ENCODE data around the gene F7. TPM values are rescaled to one million over a fixed set of nuclear protein-coding genes. Genes with fewer than 3 reads are reported as not detected.

Gene F7
- total RNA-seq, 2 donors from 2014 or later, result not detected

DNA sequence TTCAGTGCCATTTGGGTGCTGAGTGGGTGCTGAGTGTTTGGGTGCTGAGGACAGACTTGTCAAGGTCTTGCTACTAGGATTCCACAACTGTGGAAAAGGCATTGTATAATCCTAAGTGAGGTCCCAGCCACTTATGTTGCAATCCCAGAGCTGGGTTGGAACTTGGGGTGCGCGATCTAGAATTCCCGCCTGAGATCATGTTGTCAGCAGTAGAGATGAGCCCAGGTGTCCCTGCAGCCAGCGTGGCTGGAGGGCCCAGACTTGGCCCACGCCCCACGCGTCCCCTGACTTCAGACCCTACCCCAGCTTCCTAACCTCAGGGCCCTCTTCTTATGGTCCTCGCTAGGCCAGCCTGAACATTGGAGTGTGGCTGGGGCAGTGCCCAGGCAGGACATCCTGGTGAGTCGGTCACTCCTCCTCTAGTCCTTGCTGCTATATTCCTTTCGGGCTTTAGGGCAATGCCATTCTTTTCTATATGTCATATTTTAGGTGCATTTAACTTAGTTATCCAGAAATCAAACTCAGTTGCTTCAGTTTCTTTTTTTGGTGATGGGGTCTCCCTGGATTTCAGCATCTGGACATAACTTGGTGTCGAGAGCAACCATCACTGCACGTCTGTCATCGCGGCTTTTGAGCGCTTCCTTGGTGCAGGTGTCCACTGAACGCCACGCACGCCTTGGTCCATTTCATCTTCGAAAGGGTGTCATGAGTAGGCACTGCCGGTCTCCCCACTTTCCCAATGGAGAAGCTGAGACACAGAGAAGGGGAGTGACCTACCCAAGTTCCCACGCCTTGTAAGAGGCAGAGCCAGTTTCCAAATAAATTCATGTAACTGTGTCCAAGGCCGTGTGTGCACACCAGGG is 46.4 kb upstream of the F7 start:
- ATAC-seq (no peak), DNase-seq (no peak)
- H3K9me3 ChIP-seq, result no peaks in the 10 kb centered on the region
- no peak overlapping the region for H3K27ac ChIP-seq
- 92 to 94% methylated on average over 22 of the region's 22 CpGs for WGBS, 2 donors
- H3K4me3 ChIP-seq, result no peak overlapping the region
- TF ChIP-seq POLR2A (IDR thresholded peaks at IDR 0.05) (no peak), CTCF (IDR thresholded peaks at IDR 0.05) (no peak)
- no peaks in the 10 kb centered on the region for H3K4me1 ChIP-seq
- intact Hi-C loops (cut with DNase I), result no loop called here
- no peaks in the 10 kb centered on the region for H3K36me3 ChIP-seq (replicated peaks in 1 of 2; ENCODE audit: insufficient read depth in 1 of 2, low read depth in 2 of 2)
- no peaks in the 10 kb centered on the region for H3K27me3 ChIP-seq

DNA sequence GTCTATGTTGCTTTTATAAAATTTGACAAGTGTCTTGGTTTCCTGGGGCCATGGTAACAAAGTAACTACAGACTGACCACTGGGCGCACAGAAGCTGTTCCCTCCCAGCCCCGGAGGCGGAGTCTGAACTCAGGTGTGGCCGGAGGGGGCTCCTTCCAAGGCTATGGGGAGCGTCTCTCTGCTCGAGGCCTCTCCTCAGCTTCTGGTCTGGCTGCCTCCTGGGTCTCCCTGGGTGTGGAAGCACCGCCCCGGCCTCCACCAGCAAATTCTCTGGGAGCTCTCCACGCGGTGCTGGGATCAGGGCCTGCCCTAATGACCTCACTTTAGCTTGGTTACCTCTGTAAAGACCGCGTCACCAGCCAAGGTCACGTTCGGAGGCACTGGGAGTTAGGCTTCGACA is 45.7 kb upstream of the F7 start:
- Histone ChIP-seq H3K9me3 (no peaks in the 10 kb centered on the region), H3K27me3 (no peaks in the 10 kb centered on the region), H3K36me3 (replicated peaks in 1 of 2; ENCODE audit: insufficient read depth in 1 of 2, low read depth in 2 of 2) (peaks cover 0 to 2% of the 10 kb centered on the region in 2 donors), H3K27ac (no peak overlapping the region), H3K4me3 (no peak overlapping the region), H3K4me1 (no peaks in the 10 kb centered on the region)
- WGBS, 2 donors, result 79 to 94% methylated on average over 10 to 14 of the region's 15 CpGs
- ATAC-seq (no peak), DNase-seq (no peak)
- no peak for TF ChIP-seq CTCF (IDR thresholded peaks at IDR 0.05)
- intact Hi-C loops (cut with DNase I), result no loop called here

GRCh38 chr13:113060557-113061270 is 44.9 kb upstream of the F7 start:
- TF ChIP-seq POLR2A (IDR thresholded peaks at IDR 0.05) (no peak), CTCF (IDR thresholded peaks at IDR 0.05) (no peak)
- intact Hi-C loops (cut with DNase I), result no loop called here

GRCh38 chr13:113061271-113061625 is 44.3 kb upstream of the F7 start:
- intact Hi-C loops (cut with DNase I), result no loop called here
- 92 to 95% methylated on average over 4 to 9 of the region's 9 CpGs for WGBS, 2 donors
- no peak overlapping the region for H3K4me3 ChIP-seq
- H3K27me3 ChIP-seq, result no peaks in the 10 kb centered on the region
- no peaks in the 10 kb centered on the region for H3K4me1 ChIP-seq
- H3K36me3 ChIP-seq (replicated peaks in 1 of 2; ENCODE audit: insufficient read depth in 1 of 2, low read depth in 2 of 2), result peaks cover 0 to 5% of the 10 kb centered on the region in 2 donors
- H3K27ac ChIP-seq, result no peak overlapping the region
- no peaks in the 10 kb centered on the region for H3K9me3 ChIP-seq
- ATAC-seq (no peak), DNase-seq (no peak)
- no peak for TF ChIP-seq CTCF (IDR thresholded peaks at IDR 0.05)
- TF ChIP-seq POLR2A (IDR thresholded peaks at IDR 0.05), result no peak

More at GRCh38 chr13:113060557-113061270, 44.9 kb upstream of the F7 start:
- H3K9me3 ChIP-seq, result no peaks in the 10 kb centered on the region
- H3K4me1 ChIP-seq, result no peaks in the 10 kb centered on the region
- H3K4me3 ChIP-seq, result no peak overlapping the region
- ATAC-seq (no peak), DNase-seq (no peak)
- 91 to 92% methylated on average over 22 to 34 of the region's 34 CpGs for WGBS, 2 donors
- no peaks in the 10 kb centered on the region for H3K27me3 ChIP-seq
- no peak overlapping the region for H3K27ac ChIP-seq
- peaks cover 0 to 2% of the 10 kb centered on the region in 2 donors for H3K36me3 ChIP-seq (replicated peaks in 1 of 2; ENCODE audit: insufficient read depth in 1 of 2, low read depth in 2 of 2)

Data from body of pancreas (tissue), 4 donors.